GM12878 (cell line): ENCODE measurements around the gene TEX30. TPM values are rescaled to one million over a fixed set of nuclear protein-coding genes. Genes with fewer than 3 reads are reported as not detected.
A peak's percentile ranks its signal among the peaks of the same experiment; 100 is the strongest.

Source experiments
- BCL3 ChIP-seq: IDR thresholded peaks from 2 replicates; pipeline ENCODE4 v1.6.1; 2011; ENCODE audit warnings: borderline replicate concordance, low read depth, mild to moderate bottlenecking, moderate library complexity, low read length; ENCODE audit not compliant: insufficient read depth, poor library complexity, severe bottlenecking
- BHLHE40 ChIP-seq, 2 experiments: fragments of 450-650 bp in 1 of 2; IDR thresholded peaks; 2 replicates each; pipeline ENCODE4 v1.6.1; 2011 to 2017; ENCODE audit warnings: low read depth in 2 of 2, borderline replicate concordance in 1 of 2, improper control_type of control experiment in 1 of 2, low read length in 1 of 2, mild to moderate bottlenecking in 1 of 2
- DPF2 ChIP-seq: fragments of 450-650 bp; IDR thresholded peaks from 2 replicates; pipeline ENCODE4 v1.6.1; 2017; ENCODE audit warnings: mild to moderate bottlenecking
- EGR1 ChIP-seq, 2 experiments: IDR thresholded peaks; 1 replicate in 1 of 2; 2 replicates in 1 of 2; pipeline ENCODE4 v1.6.1; 2011 to 2012; ENCODE audit warnings: low read depth in 2 of 2, low read length in 2 of 2, borderline replicate concordance in 1 of 2, mild to moderate bottlenecking in 1 of 2, moderate library complexity in 1 of 2
- GATAD2B ChIP-seq: fragments of 450-650 bp; conservative IDR thresholded peaks from 2 replicates; pipeline ENCODE4 v1.6.1; 2017; ENCODE audit warnings: low read depth, mild to moderate bottlenecking, moderate library complexity
- IKZF2 ChIP-seq, 2 experiments: fragments of 450-650 bp; IDR thresholded peaks; 2 replicates each; pipeline ENCODE4 v1.6.1; 2017; ENCODE audit warnings: mild to moderate bottlenecking in 2 of 2, moderate library complexity in 2 of 2
- MEF2A ChIP-seq: IDR thresholded peaks from 2 replicates; pipeline ENCODE4 v1.6.1; 2011; ENCODE audit warnings: low read depth, mild to moderate bottlenecking, low read length, moderate library complexity; ENCODE audit not compliant: insufficient read depth
- MXI1 ChIP-seq: fragments of 150-350 bp; IDR thresholded peaks from 2 replicates; pipeline ENCODE4 v1.6.1; 2011; ENCODE audit warnings: low read depth, mild to moderate bottlenecking, inconsistent platforms, low read length, improper control_type of control experiment
- MYC ChIP-seq: IDR thresholded peaks from 2 replicates; pipeline ENCODE4 v1.6.1; 2011; ENCODE audit warnings: mild to moderate bottlenecking, low read length, moderate library complexity, inconsistent platforms; ENCODE audit not compliant: insufficient read depth, insufficient replicate concordance, insufficient read length, severe bottlenecking
- NBN ChIP-seq: fragments of 450-650 bp; IDR thresholded peaks from 2 replicates; pipeline ENCODE4 v1.6.1; 2016
- NFXL1 ChIP-seq: fragments of 450-650 bp; IDR thresholded peaks from 2 replicates; pipeline ENCODE4 v1.6.1; 2017; ENCODE audit warnings: antibody characterized with exemption, mild to moderate bottlenecking, borderline replicate concordance
- NKRF ChIP-seq: fragments of 450-650 bp; conservative IDR thresholded peaks from 2 replicates; pipeline ENCODE4 v1.6.1; 2017; ENCODE audit warnings: mild to moderate bottlenecking, moderate library complexity
- NR2C2 ChIP-seq: IDR thresholded peaks from 2 replicates; pipeline ENCODE4 v1.6.1; 2011; ENCODE audit warnings: borderline replicate concordance, low read depth; ENCODE audit not compliant: control insufficient read depth, insufficient read length
- PML ChIP-seq: IDR thresholded peaks from 2 replicates; pipeline ENCODE4 v1.6.1; 2012; ENCODE audit warnings: low read length, inconsistent platforms
- POLR2A ChIP-seq: IDR thresholded peaks from 2 replicates; pipeline ENCODE4 v1.6.1; 2011; ENCODE audit warnings: low read depth, mild to moderate bottlenecking, low read length
- RELA ChIP-seq: fragments of 450-650 bp; IDR thresholded peaks from 2 replicates; pipeline ENCODE4 v1.8.0; 2014; ENCODE audit warnings: borderline replicate concordance; ENCODE audit not compliant: partially characterized antibody
- RUNX3 ChIP-seq: IDR thresholded peaks from 2 replicates; pipeline ENCODE4 v1.6.1; 2012; ENCODE audit warnings: low read length, inconsistent platforms
- SMAD5 ChIP-seq: IDR thresholded peaks from 2 replicates; pipeline ENCODE4 v1.6.1; 2016; ENCODE audit warnings: antibody characterized with exemption, low read depth
- SP1 ChIP-seq: IDR thresholded peaks from one replicate; pipeline ENCODE4 v1.6.1; 2011; ENCODE audit warnings: low read depth, low read length
- SREBF2 ChIP-seq: IDR thresholded peaks from 2 replicates; pipeline ENCODE4 v1.6.1; 2012; ENCODE audit warnings: mild to moderate bottlenecking, low read length
- SRF ChIP-seq, 2 experiments: IDR thresholded peaks; 2 replicates each; pipeline ENCODE4 v1.6.1; 2011; ENCODE audit warnings: low read depth in 2 of 2, low read length in 2 of 2, mild to moderate bottlenecking in 1 of 2, moderate library complexity in 1 of 2
- TAF1 ChIP-seq: IDR thresholded peaks from 2 replicates; pipeline ENCODE4 v1.6.1; 2011; ENCODE audit warnings: mild to moderate bottlenecking, low read depth, low read length, borderline replicate concordance
- TBL1XR1 ChIP-seq: IDR thresholded peaks from 2 replicates; pipeline ENCODE4 v1.6.1; 2012; ENCODE audit warnings: low read depth, low read length, improper control_type of control experiment
- TCF12 ChIP-seq: IDR thresholded peaks from 2 replicates; pipeline ENCODE4 v1.6.1; 2011; ENCODE audit warnings: low read depth, mild to moderate bottlenecking, low read length
- TCF3 ChIP-seq: IDR thresholded peaks from 2 replicates; pipeline ENCODE4 v1.6.1; 2012; ENCODE audit warnings: low read depth, mild to moderate bottlenecking, low read length, borderline replicate concordance; ENCODE audit not compliant: insufficient read depth
- ZNF207 ChIP-seq: fragments of 450-650 bp; IDR thresholded peaks from 2 replicates; pipeline ENCODE4 v1.6.1; 2014; ENCODE audit warnings: antibody characterized with exemption, mild to moderate bottlenecking, borderline replicate concordance
- polyA plus RNA-seq, 11 experiments: library from polyadenylated mRNA; depleted of rRNA in 4 of 11; unstranded in 6 of 11; stranded (reverse) in 5 of 11; fragments of >200 nt; fragmentation: Nextera tagmentation in 4 of 11; fragmentation: Illumina TruSeq in 1 of 11; extraction: Ambion mirVana in 4 of 11; extraction: Trizol in 1 of 11; gene quantifications; 1 replicate in 1 of 11; 2 replicates in 10 of 11; pipeline versions ENCODE4 v1.2.1 to v1.2.3, GENCODE V29; 2011 to 2016; ENCODE audit warnings: inconsistent platforms in 2 of 11, missing spikeins in 2 of 11, low read depth in 1 of 11
- total RNA-seq, 4 experiments: library from RNA; depleted of rRNA in 3 of 4; stranded (reverse); fragments of >200 nt in 3 of 4; fragmentation: Illumina TruSeq in 1 of 4; extraction: Trizol in 1 of 4; gene quantifications; 2 replicates each; pipeline versions ENCODE4 v1.2.1 to v1.2.3, GENCODE V29; 2013 to 2021

Gene TEX30
- total and polyA plus RNA-seq, 10 of the 15 experiments (the other 5 are each of a cell fraction or from before 2014, with no cell fraction given) = 19.7 to 114 (median 25.0) TPM

GRCh38 chr13:102773441-102774213 lies at the start of gene TEX30 (continued):
- TF ChIP-seq NKRF = peak; percentile 82
- peak; percentile 57 for TF ChIP-seq GATAD2B
- peak; percentile 39 for TF ChIP-seq SP1
- peak; percentile 15 for TF ChIP-seq BCL3
- TF ChIP-seq MEF2A = 0 out of 2 replicates have a peak, but pooled peaks have one; percentile 5
- TF ChIP-seq TAF1 = peak; percentile 83; the same call in 1 of the 2 replicates
- TF ChIP-seq MYC = peak; percentile 74
- TF ChIP-seq BHLHE40 (IDR thresholded peaks at IDR 0.05; ENCODE audit: borderline replicate concordance in 1 of 2, low read depth in 2 of 2, low read length in 1 of 2) = peak in 1 of 2 experiments; percentile 74; a peak in 2 of 4 replicates
- no peak for TF ChIP-seq SREBF2
- no peak for TF ChIP-seq RELA
- TF ChIP-seq EGR1 (IDR thresholded peaks at IDR 0.05; ENCODE audit: borderline replicate concordance in 1 of 2, low read depth in 2 of 2, low read length in 2 of 2) = peak in 1 of 2 experiments; percentile 29; a peak in 1 of 3 replicates
- peak; percentile 93 for TF ChIP-seq PML
- 0 out of 2 replicates have a peak, but pooled peaks have one; percentile 39 for TF ChIP-seq NBN
- TF ChIP-seq SMAD5 = peak; percentile 94
- TF ChIP-seq POLR2A = peak; percentile 99
- TF ChIP-seq RUNX3 = no peak; the same call in 1 of the 2 replicates
- TF ChIP-seq SRF (IDR thresholded peaks at IDR 0.05; ENCODE audit: low read depth in 2 of 2, low read length in 2 of 2) = 0 out of 4 replicates have a peak, but pooled peaks of 1 of the 2 experiments have one; percentile 32
- peak; percentile 62; the same call in 1 of the 2 replicates for TF ChIP-seq TCF3
- 0 out of 2 replicates have a peak, but pooled peaks have one; percentile 8 for TF ChIP-seq NFXL1
- TF ChIP-seq DPF2 = peak; percentile 83
- 0 out of 2 replicates have a peak, but pooled peaks have one; percentile 34 for TF ChIP-seq TBL1XR1
- TF ChIP-seq MXI1 = peak; percentile 54
- TF ChIP-seq ZNF207 = peak; percentile 37; the same call in 1 of the 2 replicates
- 0 out of 4 replicates have a peak, but pooled peaks of 1 of the 2 experiments have one; percentile 22 for TF ChIP-seq IKZF2 (IDR thresholded peaks at IDR 0.05)
- TF ChIP-seq NR2C2 = no peak
- TF ChIP-seq TCF12 = peak; percentile 27; the same call in 1 of the 2 replicates
